ENCODE results near the gene PGK1. TPM values are rescaled to one million over a fixed set of nuclear protein-coding genes. Genes with fewer than 3 reads are reported as not detected.

PGK1 gene
- total and polyA plus RNA-seq, 2 experiments from 2014 or later = 249 to 336 TPM

GRCh38 chrX:78168065-78168464, 64.0 kb downstream of the PGK1 start (continued):
- TF ChIP-seq ZNF462 (CRISPR knock-in tag; IDR thresholded peaks at IDR 0.05) (no peak), ETS1 (IDR thresholded peaks at IDR 0.05) (no peak), EZH2phosphoT487 (IDR thresholded peaks at IDR 0.05; ENCODE audit: unreplicated experiment) (no peak), NANOG (IDR thresholded peaks at IDR 0.05; ENCODE audit: borderline replicate concordance) (no peak), JUNB (IDR thresholded peaks at IDR 0.05; ENCODE audit: unreplicated experiment) (no peak), POLR2AphosphoS5 (IDR thresholded peaks at IDR 0.05; ENCODE audit: low read depth) (no peak), EZH2 (IDR thresholded peaks at IDR 0.05; ENCODE audit: low read depth, unreplicated experiment) (no peak), STAT1 (IDR thresholded peaks at IDR 0.05; ENCODE audit: unreplicated experiment) (no peak)

Other genes with a start within 250 kb of the PGK1 start
- gene MAGT1, start 208.8 kb upstream of the PGK1 start, total RNA-seq (2014; rRNA removed; shearing (Covaris generic)) = 42.2 and 43.7 TPM in 2 replicates
- 22.2 and 23.4 TPM in 2 replicates for gene MAGT1, start 208.8 kb upstream of the PGK1 start, polyA plus RNA-seq (2016; fragmentation: Nextera tagmentation; extraction: Ambion mirVana)
- gene COX7B, start 204.8 kb upstream of the PGK1 start, total RNA-seq (2014; rRNA removed; shearing (Covaris generic)) = 411 and 687 TPM in 2 replicates
- gene COX7B, start 204.8 kb upstream of the PGK1 start, polyA plus RNA-seq (2016; fragmentation: Nextera tagmentation; extraction: Ambion mirVana) = 1,029 and 1,173 TPM in 2 replicates
- gene ATP7A, start 193.6 kb upstream of the PGK1 start, total RNA-seq (2014; rRNA removed; shearing (Covaris generic)) = 2.5 and 3.1 TPM in 2 replicates
- 1.5 and 2.2 TPM in 2 replicates for gene ATP7A, start 193.6 kb upstream of the PGK1 start, polyA plus RNA-seq (2016; fragmentation: Nextera tagmentation; extraction: Ambion mirVana)
- gene PGAM4, start 134.6 kb upstream of the PGK1 start, total RNA-seq (2014; rRNA removed; shearing (Covaris generic)) = 0.35 and 0.52 TPM in 2 replicates
- gene PGAM4, start 134.6 kb upstream of the PGK1 start, polyA plus RNA-seq (2016; fragmentation: Nextera tagmentation; extraction: Ambion mirVana) = not detected in 2 replicates
- 37.8 and 44.4 TPM in 2 replicates for gene TAF9B, start 35.4 kb downstream of the PGK1 start, total RNA-seq (2014; rRNA removed; shearing (Covaris generic))
- 17.5 and 23.1 TPM in 2 replicates for gene TAF9B, start 35.4 kb downstream of the PGK1 start, polyA plus RNA-seq (2016; fragmentation: Nextera tagmentation; extraction: Ambion mirVana)
- gene CYSLTR1, start 223.4 kb downstream of the PGK1 start, total RNA-seq (2014; rRNA removed; shearing (Covaris generic)) = not detected in 2 replicates
- not detected in 2 replicates for gene CYSLTR1, start 223.4 kb downstream of the PGK1 start, polyA plus RNA-seq (2016; fragmentation: Nextera tagmentation; extraction: Ambion mirVana)